ENCODE data around the gene CDK6.

Gene CDK6

DNA sequence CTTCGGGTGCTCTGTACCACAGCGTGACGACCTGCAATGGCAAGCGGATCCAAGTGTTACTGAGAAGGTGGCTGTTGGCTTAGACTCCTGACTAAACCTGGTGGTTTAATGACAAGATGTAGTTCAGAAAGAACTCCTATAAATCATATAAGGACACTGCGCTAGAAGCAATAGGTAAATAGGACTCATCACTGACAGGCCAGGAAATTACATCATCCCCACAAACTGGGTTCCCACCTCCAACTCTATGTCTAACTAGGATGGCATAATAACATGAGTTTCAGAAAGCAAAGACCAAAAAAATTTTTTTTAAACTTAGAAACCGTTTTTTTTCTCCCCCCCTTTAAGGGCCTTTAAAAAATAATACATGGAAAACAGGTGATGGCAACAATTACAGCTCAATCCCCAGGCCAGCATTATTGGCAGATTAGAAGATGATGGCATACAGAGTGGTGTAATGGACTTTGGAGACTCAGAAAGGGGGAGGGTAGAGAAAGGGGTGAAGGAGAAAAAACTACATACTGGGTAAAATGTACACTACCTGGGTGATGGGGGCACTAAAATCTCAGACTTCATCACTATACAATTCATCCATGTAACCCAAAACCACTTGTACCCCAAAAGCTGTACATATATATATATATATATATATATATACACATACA is 164.7 kb downstream of the CDK6 start:
- no peak for DNase-seq

DNA sequence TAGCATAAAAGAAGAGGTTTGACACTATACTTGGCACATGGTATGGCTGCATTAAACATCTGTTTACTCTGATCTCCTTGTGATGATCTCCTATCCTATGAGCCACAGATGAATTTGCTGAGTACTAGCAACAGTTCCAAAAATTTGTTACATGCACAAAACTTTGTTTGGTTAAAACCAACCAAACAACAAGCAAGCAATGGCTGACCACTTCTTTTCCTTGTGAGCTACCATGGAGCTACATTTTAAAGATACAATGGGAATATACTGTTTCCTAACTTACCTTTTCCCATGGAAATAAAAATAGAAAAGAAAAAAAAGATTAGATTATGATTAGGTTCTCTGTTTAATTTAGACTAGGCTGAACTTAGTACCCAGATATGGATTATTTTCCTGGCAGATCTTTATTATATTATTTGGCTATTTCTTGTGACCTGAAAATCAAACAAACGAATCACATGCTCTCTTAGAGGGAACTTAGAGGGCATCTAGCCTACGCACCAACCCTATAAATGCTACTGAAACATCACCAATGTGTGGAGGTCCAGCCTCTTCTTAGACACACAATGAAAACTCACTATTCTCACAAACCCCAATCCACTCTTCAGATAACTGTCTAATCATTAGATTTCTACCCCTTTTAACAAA is 166.0 kb downstream of the CDK6 start:
- DNase-seq = no peak

DNA sequence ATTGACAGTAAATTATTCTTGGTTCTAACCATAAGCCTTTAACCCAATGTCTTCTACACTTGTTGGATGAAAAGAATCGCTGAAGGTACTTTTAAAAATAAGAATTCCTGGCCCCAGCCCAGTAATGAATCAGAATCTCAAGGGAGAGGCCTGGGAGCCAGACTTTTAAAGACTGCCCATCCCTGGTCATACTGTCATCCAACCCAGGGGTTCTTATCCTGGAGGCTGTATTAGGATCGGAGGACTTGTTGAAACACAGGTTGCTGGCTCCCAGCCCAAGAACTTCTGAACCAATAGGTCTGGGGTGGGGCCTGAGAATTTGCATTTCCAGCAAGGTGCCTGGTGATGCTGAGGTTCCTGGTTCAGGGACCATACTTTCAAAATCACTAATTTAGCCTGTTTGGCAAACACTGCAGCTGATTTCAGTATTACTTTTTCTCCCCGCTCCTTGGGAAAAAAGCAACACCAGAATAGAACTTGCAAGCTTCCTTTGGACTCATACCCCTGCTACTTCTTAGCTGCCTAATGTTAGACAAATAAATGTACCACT is 166.7 kb downstream of the CDK6 start:
- no peak for DNase-seq

DNA sequence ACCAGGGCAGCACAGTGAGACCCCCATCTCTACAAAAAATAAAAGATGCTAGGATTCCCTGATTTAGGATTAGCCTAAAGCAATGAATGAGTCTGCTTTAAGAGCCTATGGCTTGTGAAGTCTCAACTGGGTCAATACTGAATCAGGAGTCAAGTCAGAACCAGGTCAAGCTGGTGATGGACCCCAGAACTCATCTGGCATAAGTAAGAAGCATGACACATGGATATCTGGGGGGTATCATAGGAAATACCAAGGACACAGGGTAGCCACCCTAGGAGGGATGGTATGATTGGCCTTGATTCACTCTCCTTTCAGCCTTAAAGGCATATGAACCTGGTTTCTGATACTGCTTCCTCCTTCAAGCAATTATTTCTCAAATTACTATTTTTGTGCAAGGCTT is 167.8 kb downstream of the CDK6 start:
- DNase-seq = no peak

DNA sequence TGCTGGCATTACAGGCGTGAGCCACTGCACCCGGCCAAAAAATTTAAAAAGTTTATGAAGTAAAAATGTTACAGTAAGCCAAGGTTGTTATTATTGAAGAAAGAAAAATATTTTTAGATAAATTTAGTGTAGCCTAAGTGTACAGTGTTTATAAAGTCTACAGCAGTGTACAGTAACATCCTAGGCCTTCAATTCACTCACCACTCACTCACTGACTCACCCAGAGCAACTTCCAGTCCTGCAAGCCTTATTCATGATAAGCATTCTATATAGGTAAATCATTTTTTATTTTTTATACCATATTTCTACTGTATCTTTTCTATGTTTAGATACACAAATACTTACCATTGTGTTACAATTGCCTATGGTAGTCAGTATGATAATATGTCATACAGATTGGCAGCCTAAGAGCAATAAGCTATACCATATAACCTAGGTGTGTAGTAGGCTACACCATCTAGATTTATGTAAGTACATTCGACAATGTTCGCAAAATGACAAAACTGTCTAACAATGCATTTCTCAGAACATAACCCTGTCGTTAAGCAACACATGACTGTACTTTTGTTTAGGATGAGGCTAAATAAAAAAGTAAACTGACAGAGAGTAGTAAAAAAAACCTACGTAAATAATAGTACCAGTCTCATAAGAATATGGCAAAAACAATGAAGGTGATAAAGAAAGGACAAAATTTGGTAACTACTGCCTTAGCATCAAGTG is 168.4 kb downstream of the CDK6 start:
- DNase-seq = no peak

DNA sequence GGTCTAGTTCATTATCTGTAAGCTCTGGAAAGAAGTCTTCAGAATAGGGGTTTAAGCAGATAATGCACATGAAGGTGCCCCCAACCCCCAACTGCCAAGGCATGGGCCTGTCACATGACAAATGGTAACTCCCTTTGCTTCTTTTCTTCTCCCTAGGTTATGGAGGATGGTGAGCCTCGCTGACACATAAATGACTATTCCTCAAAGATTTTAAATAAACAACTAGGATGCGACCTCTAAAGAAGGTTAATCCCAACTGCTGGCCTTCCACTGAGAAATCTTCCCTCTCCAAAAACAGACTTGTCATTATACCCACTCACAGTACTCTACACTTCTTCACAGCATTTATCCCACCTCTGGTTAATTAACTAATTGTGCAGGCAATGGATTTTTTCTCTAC is 170.4 kb downstream of the CDK6 start:
- DNase-seq = no peak

DNA sequence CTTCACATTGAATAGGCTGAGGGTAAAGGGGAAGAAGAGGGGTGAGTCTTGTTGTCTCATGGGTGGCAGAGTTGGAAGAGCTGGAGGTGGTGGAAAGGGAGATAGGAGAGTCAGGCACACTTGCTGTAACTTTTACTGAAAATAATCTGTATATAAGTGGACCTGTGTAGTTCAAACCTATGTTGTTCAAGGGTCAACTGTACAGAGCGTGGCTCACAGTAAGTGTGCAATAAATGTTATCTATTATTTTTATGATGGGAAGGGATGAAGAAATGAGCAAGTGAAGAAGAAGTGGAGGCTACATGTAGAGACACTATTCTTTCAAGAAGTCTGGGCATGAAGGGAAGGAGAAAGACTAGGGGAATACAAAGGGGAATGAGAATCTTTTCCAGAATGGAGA is 174.7 kb downstream of the CDK6 start:
- no peak for DNase-seq

DNA sequence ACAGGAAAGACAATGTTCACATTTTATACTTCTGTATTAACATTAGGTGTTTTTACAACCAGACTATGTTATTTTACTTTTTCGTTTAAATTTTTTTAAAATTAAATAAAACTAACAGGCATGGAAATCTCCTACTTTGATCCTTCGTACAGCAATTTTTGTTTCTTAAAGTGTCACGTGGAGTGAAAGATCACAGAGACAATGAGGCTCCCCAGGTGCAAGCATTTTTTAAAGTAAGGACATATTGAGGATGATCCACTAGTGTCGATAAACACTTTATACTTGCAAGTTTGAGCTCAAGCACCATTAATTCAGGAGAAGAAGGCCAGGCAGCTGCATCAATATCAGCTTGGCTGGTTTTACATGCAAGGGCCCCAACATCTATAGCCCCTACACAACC is 177.7 kb downstream of the CDK6 start:
- no peak for DNase-seq

DNA sequence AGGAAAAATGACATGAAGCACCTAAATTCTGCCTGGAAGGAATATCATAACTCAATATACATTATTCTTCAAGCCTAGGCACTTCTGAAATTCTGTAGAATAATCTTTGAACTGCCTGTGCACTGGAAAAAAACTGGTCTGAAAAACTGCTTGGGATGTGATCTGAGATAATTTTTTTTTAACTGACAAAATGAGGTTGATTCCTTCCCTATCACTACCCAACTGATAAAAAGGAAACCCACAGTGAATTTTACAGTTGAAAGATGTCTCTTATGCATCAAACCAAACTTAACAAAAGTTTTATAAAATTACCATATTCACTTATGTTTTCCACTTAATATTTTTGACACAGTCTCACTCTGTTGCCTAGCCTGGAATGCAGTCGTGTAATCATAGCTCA is 179.0 kb downstream of the CDK6 start:
- no peak for DNase-seq

DNA sequence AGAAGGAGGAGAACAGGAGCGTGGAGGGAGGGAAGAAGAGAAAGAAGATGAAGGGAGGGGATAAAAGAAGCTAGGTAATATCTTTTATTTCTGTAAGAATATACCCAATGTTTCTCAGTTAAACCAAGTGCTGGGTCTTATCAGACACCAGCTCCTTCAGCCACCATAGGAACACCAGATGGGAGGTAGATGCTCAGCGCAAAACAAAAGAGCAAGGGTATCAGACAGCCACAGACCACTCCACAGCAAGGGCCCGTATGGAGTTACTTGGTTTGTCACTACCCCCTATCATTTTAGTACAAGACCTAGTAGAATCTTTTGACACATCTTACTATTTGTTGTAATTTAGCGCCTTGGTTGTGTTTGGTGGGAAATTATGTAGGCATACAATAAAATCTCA is 180.3 kb downstream of the CDK6 start:
- DNase-seq = no peak

DNA sequence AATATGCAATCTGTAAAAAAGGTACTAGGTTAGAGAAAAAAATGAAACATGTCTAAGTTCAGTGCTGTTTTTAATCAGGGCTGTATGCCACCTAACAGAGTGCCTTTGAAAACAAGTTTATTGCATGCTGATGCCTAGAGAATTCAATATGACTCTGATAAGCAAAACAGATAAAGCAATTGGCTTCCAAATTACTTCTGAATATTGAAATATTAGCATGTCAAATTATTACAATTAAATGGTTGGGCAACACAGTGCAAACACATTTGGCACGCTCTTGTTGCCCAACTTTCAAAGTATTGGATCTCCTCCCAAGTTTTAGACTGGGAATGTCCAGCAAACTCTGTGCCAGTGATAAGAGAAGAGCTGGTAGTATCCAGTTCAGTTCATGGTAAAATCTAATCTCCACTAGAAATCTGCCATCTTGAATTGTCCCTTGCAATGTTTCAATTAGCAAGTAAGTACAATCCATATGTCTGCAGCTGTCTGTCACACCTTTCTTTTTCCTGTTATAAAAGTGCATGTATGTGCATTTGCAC is 181.0 kb downstream of the CDK6 start:
- no peak for DNase-seq

DNA sequence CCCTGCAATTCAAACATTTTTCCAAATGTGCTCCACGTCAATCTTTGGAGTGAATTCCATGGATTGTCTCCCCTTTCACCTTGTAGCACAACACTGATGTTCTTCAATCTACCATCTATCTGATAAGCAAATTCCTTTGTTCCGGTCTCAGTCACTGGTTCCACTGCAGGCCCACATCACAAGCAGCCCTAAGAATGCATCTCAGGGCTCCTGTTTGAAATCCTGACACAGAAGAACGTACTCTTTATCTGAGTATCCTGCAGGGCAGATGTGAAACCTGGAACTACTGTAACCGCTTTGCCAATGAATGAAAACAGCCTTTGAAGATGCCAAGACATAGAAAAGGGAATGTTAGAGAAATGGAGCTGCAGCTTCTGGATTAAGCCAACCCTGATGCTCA is 183.2 kb downstream of the CDK6 start:
- DNase-seq = no peak

DNA sequence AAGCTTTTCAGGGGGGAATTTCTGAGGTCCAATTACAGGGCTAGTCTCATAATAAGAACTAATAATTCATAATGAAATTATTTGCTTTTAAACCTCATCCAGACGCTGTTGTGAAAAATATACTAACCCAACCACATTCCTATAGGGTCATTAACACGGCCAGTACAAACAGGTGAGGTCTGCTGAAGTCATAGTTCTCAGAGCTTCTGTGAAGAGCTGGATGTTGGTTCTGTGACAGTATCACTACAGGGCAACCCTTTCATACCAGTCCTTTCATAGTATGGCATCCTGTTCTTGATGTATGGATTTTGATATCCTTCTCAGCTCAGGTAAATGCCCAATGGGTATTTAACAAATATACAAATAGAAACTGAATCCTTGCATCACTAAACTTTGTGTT is 183.8 kb downstream of the CDK6 start:
- no peak for DNase-seq

DNA sequence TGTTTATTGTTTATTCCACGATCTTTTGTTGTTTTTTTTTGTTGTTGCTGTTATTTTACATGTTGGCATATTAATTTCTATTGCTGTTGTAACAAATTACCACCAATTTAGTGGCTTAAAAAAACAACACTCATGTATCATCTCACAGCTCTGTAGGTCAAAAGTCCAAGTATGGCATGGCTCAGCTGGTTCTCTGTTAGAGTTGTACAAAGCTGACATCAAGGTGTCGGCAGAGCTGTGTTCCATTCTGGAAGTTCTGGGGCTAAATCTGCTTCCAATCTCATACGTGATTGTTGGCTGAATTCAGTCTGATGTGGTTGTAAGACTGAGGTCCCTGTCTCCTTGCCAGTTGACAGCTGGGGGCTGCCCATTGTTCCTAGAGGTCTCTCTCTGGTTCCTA is 186.0 kb downstream of the CDK6 start:
- DNase-seq = no peak

DNA sequence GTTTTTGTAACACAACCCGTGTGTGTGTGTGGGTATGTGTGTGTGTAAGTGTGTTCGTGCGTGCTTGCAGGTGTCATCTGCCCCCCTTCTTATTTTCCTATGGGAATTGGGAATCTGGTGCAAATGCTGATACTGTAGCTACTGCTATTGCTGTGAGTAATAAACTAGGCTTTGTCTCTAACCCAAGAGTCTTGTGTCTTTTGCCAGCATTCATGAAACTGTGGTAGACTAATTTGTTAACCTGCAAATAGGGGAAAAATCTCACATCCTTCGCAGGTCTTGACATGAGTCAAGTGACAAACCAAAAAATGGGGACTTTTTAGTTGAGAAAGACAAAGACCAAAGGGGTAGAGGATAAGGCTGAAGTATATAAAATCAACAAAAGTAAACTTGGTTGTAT is 188.3 kb downstream of the CDK6 start:
- DNase-seq = no peak

DNA sequence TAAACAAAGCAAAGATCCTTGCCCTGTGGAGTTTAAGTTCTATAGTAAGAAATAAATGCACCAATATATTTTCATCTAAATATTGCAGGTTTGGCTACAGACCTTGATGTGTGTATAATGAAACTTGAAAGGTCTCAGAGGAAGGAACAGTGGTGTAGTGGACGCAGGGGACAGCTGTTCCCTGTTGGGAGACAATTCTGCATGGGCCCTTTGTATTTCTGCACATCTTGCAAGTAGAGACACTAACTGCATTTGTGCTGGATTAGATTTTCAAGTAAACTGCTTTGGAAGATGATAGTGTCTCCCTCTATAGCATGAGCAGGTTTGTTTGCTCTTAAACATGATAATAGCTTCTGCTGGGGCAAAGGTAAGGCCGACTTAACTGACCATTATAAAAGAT is 188.7 kb downstream of the CDK6 start:
- no peak for DNase-seq

DNA sequence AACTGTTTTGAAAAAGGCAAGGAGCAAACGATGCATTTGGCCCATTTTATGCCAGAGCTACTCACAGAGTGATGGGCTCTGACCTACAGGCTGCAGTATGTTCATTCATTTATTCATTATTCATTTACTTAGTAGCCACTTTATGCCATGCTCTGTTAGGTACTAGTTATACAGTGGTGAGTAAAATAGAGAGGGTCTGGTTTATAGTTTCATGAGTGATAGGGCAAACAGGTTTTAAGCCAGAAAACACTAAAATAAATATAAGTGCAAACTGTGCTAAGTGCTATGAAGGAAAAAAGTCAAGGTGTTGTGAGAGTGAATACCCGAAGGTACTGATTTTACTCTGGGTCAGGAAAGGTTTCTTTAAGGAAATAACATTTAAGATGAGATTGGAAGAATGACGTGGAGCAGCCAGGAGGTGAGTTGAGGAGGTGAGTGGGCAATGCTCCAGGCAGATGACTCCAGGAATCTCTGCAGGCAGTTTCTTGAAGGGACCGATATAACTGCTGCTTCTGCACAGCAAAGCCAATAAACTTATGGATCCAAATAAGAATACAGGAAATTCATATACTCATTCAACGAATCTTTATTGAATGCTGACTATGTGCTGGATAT is 189.3 kb downstream of the CDK6 start:
- no peak for DNase-seq

DNA sequence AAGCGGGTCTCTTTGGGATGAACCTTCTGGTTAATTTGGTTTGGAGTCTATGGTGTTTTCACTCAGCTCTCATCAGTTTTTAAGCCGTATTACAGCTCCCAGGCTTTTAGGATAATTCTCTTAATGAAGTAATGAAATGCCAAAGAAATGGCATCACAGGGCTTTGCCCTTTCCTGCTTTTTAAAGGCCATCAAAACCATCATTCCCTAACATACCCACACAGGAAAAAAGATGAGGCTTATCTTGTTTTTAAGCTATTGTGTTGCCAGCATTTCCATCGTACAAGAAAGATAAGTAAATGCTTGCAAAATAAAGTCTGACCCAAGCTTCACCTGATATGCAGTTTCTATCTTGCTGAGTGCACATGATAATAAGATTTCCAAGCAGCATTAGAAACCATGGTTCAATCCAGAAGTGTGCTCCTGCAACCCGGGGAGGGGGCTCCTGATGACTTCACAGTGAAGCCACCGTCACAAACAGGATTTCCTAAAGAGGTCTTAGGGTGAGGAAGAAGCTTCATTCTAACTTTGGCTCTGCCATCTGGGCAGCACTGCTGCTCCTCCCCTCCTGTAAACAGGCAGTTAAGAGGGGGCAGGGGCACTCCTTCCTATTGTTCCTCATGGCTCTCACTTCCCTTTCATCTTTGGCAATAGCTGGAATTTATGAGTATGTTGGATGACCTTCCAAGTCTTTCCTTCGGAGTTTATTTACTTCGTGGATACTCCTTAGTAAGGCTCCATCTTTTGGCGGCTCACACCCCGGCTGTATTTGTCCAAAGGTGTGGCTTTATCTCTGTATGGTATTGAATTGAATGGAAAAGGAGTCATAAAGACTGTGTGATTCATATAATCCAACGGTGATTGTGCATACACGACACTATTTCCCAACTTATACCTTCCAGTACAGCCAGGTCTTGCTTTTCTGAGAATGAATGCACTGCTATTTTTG is 191.0 kb downstream of the CDK6 start:
- no peak for DNase-seq

DNA sequence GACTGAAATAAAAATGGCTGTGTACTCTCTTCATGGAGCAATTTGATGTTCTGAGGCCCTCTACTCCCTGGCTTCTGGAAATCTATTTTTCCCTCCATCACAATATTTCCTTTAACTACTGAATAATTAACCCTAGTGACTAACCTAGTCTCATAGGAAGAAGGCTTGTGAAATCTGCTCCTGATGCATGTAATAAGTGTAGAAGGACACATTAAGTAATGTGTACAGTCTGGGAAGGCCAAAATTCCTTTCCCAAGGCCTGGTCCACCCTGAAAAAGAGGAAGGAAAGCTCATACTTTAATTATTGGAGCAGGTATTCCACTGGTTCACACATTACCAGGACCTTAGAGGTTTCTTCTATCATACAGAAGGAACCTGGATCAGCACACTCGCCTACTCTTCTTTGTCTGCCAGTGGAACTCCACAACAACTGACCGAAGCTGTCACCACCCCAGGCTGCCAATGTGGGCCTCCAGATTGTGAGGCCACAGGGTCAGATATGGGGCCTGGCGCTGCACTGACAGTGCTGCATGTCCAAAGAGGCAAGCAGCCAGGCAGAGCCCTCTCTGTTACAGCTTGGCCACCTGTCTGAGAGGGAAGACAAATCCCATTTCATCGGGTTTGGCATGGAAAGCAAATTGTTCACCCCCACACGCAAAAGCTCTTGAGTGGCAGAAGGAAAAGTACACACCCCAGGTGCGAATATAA is 191.8 kb downstream of the CDK6 start:
- DNase-seq = peak; percentile 55

DNA sequence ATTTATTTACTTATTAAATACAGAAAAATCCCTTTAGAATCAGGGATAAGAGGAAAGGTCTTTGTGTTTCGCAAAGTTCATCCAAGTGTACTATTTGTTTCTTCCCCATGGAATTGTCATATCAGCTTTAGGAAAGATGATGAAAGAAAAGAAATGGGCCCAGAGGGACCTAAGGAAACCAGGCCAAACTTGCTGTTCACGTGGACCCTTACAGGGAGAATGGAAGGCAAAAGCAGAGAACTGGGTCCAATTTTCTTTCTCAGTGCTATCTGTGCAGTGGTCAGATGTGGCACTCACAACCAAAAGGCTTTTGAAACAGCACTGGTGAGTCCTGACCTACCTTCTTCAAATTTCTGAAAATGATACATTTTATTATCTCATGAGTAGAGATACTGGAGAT is 192.6 kb downstream of the CDK6 start:
- DNase-seq = no peak

DNA sequence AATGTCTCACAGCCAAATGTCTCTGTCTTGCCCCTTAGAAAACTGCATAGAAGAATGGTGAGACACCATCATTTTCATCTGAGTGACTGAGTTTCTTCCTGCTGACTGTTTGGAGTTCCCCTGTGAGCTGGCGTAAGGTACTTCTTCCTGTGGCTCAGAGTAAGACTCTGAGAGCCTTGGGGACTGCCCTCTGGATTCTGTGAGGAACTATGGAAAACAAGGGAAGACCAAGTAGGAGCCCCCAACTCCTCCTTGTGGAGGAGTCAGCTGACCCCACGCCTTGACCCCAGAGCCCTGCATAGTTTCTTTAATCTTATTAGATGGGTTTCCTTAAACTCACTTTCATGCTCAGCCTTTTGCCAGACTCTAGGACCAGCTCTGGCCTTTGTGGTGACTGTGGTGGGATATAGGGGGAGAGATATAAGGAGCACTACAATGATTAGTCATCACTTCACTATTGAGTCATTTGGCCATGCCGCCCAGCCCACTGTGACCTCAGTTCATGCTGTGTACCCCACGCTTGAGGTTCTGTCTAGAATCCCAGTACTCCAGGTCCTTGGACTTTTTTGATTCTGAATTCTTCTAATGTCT is 194.4 kb downstream of the CDK6 start:
- no peak for DNase-seq
